Measurements from ENCODE around the gene HEPN1.

HEPN1 gene

GRCh38 chr11:124886476-124886875 lies 32.6 kb upstream of the HEPN1 start:
- Histone ChIP-seq H3K27ac (ENCODE audit: low read depth, low read length) (no peak overlapping the region), H3K36me3 (ENCODE audit: control insufficient read depth, insufficient read depth, low read length) (no peaks in the 10 kb centered on the region), H3K27me3 (ENCODE audit: control insufficient read depth, insufficient read depth, low read length) (peaks cover 34% of the 10 kb centered on the region), H3K4me1 (ENCODE audit: control insufficient read depth, insufficient read depth, low read length) (no peaks in the 10 kb centered on the region), H3K9me3 (ENCODE audit: control insufficient read depth, insufficient read depth, low read depth, low read length) (no peaks in the 10 kb centered on the region), H3K4me3 (ENCODE audit: low read depth, low read length) (no peak overlapping the region), H3K9ac (ENCODE audit: low read length) (no peak overlapping the region)

DNA sequence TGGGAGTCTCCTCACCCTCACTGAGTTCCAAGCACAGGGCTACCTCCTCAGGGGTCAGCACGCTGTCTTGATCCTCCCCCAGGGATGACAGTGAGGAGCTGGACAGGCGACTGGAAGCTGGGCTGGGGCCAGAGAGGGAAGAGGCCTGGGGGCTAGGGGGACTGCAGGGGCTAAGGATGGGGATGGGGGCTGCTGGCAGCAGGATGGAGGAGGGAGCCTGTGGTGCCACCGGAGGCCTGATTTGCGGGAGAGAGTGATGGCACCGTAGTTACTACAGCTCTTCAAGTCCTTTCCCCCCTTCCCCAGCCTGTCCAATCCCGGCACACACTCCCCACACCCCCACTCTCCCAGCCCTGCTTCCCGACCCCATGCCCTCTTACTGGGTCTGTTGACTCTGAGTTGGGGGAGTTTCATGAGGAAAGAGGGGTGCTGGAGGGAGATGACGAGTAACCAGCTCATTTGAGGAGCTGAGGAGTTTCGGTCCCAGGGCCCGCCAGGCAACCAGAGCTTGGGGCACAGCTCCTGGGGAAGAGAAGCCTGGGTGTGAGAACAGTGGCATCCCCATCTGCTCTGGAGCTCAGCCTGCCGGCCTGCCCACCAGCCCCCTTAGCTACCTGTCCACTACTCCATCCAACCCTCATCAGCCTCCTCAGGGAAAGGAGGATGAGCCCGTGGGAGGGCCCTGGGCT lies 31.9 kb upstream of the HEPN1 start:
- Histone ChIP-seq H3K9me3 (ENCODE audit: control insufficient read depth, insufficient read depth, low read depth, low read length) (no peaks in the 10 kb centered on the region), H3K4me3 (ENCODE audit: low read depth, low read length) (no peak overlapping the region), H3K27ac (ENCODE audit: low read depth, low read length) (no peak overlapping the region)

DNA sequence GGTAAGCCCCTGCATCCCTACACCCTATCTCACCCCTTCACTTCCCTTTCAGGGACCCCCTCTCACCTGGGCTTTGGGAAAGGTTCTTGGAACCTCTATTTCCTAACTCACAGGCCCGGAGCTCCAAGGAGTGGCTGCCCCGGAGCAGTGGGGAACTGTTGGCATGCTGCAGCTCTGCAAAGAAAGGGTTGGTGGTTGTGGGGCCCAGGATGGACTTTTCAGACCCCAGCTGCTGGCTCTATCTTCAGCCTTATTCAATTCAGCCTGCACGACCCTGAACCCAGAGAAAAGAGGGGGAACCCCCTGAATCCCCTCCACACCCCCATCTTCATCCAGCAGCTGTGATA lies 31.4 kb upstream of the HEPN1 start:
- H3K9ac ChIP-seq (ENCODE audit: low read length): no peak overlapping the region
- peaks cover 41% of the 10 kb centered on the region for H3K27me3 ChIP-seq (ENCODE audit: control insufficient read depth, insufficient read depth, low read length)
- no peak overlapping the region for H3K27ac ChIP-seq (ENCODE audit: low read depth, low read length)
- H3K4me3 ChIP-seq (ENCODE audit: low read depth, low read length): no peak overlapping the region
- H3K9me3 ChIP-seq (ENCODE audit: control insufficient read depth, insufficient read depth, low read depth, low read length): no peaks in the 10 kb centered on the region
- H3K4me1 ChIP-seq (ENCODE audit: control insufficient read depth, insufficient read depth, low read length): no peaks in the 10 kb centered on the region
- no peaks in the 10 kb centered on the region for H3K36me3 ChIP-seq (ENCODE audit: control insufficient read depth, insufficient read depth, low read length)

More for the DNA sequence above, 31.9 kb upstream of the HEPN1 start:
- Histone ChIP-seq H3K27me3 (ENCODE audit: control insufficient read depth, insufficient read depth, low read length) (peaks cover 36% of the 10 kb centered on the region), H3K9ac (ENCODE audit: low read length) (no peak overlapping the region), H3K4me1 (ENCODE audit: control insufficient read depth, insufficient read depth, low read length) (no peaks in the 10 kb centered on the region), H3K36me3 (ENCODE audit: control insufficient read depth, insufficient read depth, low read length) (no peaks in the 10 kb centered on the region)

DNA sequence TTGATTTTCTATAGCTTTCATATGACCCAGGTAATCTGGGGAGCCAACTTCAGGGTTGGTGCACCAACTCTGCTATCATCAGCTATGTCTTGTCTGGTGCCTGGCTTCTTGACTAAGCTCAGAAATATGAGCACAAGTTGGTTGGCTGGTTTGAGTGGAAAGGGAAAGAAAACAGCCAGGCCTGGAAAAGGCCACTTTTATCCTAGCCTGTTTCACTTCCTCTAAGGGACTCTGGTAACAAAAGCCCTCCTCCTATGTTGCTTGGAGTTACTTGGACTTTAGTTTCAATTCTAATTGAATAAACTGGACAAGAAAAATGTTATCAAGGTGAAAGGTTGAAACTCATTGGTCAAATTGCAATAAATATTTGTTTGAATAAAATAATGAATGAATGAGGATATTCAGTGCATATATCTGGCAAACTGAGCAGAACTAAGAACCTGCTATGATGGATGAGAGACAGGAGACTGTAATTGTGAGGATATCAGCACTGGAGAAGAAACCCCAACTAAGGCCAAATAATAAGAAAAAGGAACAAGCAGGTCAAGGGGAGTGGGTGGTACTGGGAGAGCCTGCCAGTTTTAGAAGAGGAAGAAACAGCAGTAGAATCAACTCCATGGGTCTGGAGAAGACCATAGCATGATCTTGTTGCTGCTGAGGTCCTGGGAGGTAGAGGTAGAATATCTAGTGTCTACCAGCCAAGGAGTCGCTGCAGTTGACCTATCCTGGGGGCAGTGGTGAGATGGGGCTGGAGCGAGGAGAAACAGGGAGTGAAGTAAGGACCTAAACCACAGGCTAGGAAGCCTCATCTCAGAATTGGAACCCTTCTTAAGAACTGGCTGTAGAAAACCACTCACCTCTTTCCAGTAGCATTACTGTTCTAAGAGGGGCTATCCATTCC lies 29.6 kb upstream of the HEPN1 start:
- H3K4me3 ChIP-seq (ENCODE audit: low read depth, low read length): no peak overlapping the region
- no peaks in the 10 kb centered on the region for H3K36me3 ChIP-seq (ENCODE audit: control insufficient read depth, insufficient read depth, low read length)
- H3K27me3 ChIP-seq (ENCODE audit: control insufficient read depth, insufficient read depth, low read length): peaks cover 46% of the 10 kb centered on the region
- H3K9ac ChIP-seq (ENCODE audit: low read length): no peak overlapping the region
- no peaks in the 10 kb centered on the region for H3K9me3 ChIP-seq (ENCODE audit: control insufficient read depth, insufficient read depth, low read depth, low read length)
- no peak overlapping the region for H3K27ac ChIP-seq (ENCODE audit: low read depth, low read length)
- no peaks in the 10 kb centered on the region for H3K4me1 ChIP-seq (ENCODE audit: control insufficient read depth, insufficient read depth, low read length)

- no peak overlapping the region for H3K27ac ChIP-seq (ENCODE audit: low read depth, low read length)
- no peak overlapping the region for H3K9ac ChIP-seq (ENCODE audit: low read length)
- H3K9me3 ChIP-seq (ENCODE audit: control insufficient read depth, insufficient read depth, low read depth, low read length): no peaks in the 10 kb centered on the region
- H3K4me3 ChIP-seq (ENCODE audit: low read depth, low read length): no peak overlapping the region
- peaks cover 46% of the 10 kb centered on the region for H3K27me3 ChIP-seq (ENCODE audit: control insufficient read depth, insufficient read depth, low read length)
- H3K4me1 ChIP-seq (ENCODE audit: control insufficient read depth, insufficient read depth, low read length): no peaks in the 10 kb centered on the region
- no peaks in the 10 kb centered on the region for H3K36me3 ChIP-seq (ENCODE audit: control insufficient read depth, insufficient read depth, low read length)
These were observed 28.9 kb upstream of the HEPN1 start for GRCh38 chr11:124890151-124890550.

- Histone ChIP-seq H3K4me1 (ENCODE audit: control insufficient read depth, insufficient read depth, low read length) (no peaks in the 10 kb centered on the region), H3K27me3 (ENCODE audit: control insufficient read depth, insufficient read depth, low read length) (peaks cover 46% of the 10 kb centered on the region), H3K9me3 (ENCODE audit: control insufficient read depth, insufficient read depth, low read depth, low read length) (no peaks in the 10 kb centered on the region), H3K4me3 (ENCODE audit: low read depth, low read length) (no peak overlapping the region), H3K27ac (ENCODE audit: low read depth, low read length) (no peak overlapping the region), H3K36me3 (ENCODE audit: control insufficient read depth, insufficient read depth, low read length) (no peaks in the 10 kb centered on the region), H3K9ac (ENCODE audit: low read length) (no peak overlapping the region)
These were observed 28.2 kb upstream of the HEPN1 start for GRCh38 chr11:124890683-124891372.

GRCh38 chr11:124891373-124891861 lies 27.6 kb upstream of the HEPN1 start:
- Histone ChIP-seq H3K9ac (ENCODE audit: low read length) (no peak overlapping the region), H3K4me1 (ENCODE audit: control insufficient read depth, insufficient read depth, low read length) (no peaks in the 10 kb centered on the region; the same call in 1 of the 2 replicates), H3K27me3 (ENCODE audit: control insufficient read depth, insufficient read depth, low read length) (peaks cover 46% of the 10 kb centered on the region), H3K27ac (ENCODE audit: low read depth, low read length) (no peak overlapping the region), H3K9me3 (ENCODE audit: control insufficient read depth, insufficient read depth, low read depth, low read length) (no peaks in the 10 kb centered on the region), H3K4me3 (ENCODE audit: low read depth, low read length) (no peak overlapping the region), H3K36me3 (ENCODE audit: control insufficient read depth, insufficient read depth, low read length) (no peaks in the 10 kb centered on the region)

DNA sequence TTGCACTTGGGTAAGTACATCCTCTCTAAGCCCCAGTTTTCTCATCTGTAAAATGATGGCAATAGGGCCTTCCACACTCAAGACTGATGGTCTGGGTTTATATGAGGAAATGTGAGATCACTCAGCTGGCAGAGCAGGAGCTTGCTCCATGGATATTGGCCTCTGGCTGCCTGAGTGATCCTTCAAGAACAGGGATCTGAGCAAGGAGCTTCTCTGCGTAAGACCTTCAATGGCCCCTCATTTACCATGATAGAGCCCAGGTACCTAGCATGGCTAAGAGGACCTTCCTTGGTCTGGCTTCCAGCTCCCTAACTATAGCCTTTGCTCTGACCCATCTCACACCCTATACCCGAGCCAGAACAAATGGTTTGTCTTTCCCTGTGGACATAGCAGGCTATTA lies 26.9 kb upstream of the HEPN1 start:
- no peak overlapping the region for H3K4me3 ChIP-seq (ENCODE audit: low read depth, low read length)
- H3K4me1 ChIP-seq (ENCODE audit: control insufficient read depth, insufficient read depth, low read length): no peaks in the 10 kb centered on the region; the same call in 1 of the 2 replicates
- H3K9ac ChIP-seq (ENCODE audit: low read length): no peak overlapping the region
- H3K27me3 ChIP-seq (ENCODE audit: control insufficient read depth, insufficient read depth, low read length): peaks cover 40% of the 10 kb centered on the region
- H3K36me3 ChIP-seq (ENCODE audit: control insufficient read depth, insufficient read depth, low read length): no peaks in the 10 kb centered on the region
- H3K27ac ChIP-seq (ENCODE audit: low read depth, low read length): no peak overlapping the region
- H3K9me3 ChIP-seq (ENCODE audit: control insufficient read depth, insufficient read depth, low read depth, low read length): no peaks in the 10 kb centered on the region

DNA sequence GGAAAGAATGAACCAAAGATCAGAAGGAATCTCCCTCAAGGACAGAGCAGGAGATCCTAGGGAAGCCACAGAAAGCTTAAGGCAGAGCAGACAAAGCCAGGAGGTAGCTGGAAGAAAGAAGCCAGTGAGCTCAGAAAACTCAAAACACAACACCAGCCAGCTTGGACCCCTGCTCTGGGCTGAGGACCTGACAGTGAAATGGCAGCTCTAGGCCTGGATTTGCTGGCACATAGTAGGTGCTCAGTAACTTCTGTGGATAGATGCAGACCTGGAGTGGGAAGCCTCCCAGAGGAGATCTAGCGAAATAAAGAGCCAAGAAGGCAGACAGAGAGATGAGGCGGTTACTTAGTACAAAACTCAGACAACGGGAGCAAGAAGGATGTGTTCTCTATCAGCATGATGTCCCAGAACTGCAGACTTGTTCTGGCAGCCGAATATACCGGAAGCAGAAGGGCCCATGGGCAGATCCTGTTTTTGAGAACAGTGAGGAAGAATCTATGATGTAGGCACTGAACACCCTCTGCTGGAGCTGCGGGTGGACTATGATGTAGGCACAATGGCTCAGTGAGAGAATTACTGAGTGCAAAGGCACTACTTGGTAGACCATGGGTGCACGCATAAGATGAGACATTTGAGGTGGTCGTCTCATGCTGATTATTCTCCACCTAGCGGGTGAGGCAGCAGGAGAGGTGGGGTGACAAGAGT lies 26.1 kb upstream of the HEPN1 start:
- Histone ChIP-seq H3K9me3 (ENCODE audit: control insufficient read depth, insufficient read depth, low read depth, low read length) (no peaks in the 10 kb centered on the region), H3K27ac (ENCODE audit: low read depth, low read length) (no peak overlapping the region), H3K4me1 (ENCODE audit: control insufficient read depth, insufficient read depth, low read length) (peaks cover 6% of the 10 kb centered on the region; the same call in 1 of the 2 replicates), H3K27me3 (ENCODE audit: control insufficient read depth, insufficient read depth, low read length) (peaks cover 36% of the 10 kb centered on the region), H3K9ac (ENCODE audit: low read length) (no peak overlapping the region), H3K36me3 (ENCODE audit: control insufficient read depth, insufficient read depth, low read length) (no peaks in the 10 kb centered on the region), H3K4me3 (ENCODE audit: low read depth, low read length) (no peak overlapping the region)

DNA sequence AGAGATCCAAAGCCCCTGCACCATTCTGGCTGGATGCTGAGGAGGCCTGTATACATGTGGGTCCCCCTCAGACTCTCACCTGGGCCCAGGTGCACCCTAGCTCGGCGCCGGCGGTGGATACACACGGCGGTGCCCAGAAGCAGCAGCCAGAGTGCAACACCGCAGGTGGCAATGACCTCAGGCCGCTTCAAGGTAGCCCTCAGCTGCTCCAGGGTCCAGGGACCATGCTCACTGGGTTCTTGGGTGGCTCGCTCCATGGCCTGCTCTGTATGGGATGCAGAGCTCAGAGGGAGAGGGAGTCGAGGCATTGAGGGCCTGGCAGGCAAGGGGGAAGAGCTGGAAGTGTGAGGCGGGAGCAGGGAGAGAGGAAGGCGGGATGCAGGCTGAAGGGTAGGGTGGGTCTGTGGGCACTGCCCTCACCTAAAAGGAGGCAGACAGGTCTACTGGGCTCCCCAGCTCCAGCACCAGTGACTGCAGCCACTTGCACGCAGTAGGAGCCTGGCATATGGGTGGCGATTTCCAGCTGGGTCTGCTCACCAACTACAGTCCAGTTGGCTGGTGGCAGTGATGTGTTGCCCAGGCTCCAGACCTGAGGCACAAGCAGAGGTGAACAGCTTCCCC lies 25.2 kb upstream of the HEPN1 start:
- H3K36me3 ChIP-seq (ENCODE audit: control insufficient read depth, insufficient read depth, low read length): no peaks in the 10 kb centered on the region
- H3K4me1 ChIP-seq (ENCODE audit: control insufficient read depth, insufficient read depth, low read length): peaks cover 15% of the 10 kb centered on the region
- H3K9ac ChIP-seq (ENCODE audit: low read length): no peak overlapping the region
- H3K9me3 ChIP-seq (ENCODE audit: control insufficient read depth, insufficient read depth, low read depth, low read length): no peaks in the 10 kb centered on the region
- no peak overlapping the region for H3K4me3 ChIP-seq (ENCODE audit: low read depth, low read length)
- peaks cover 28% of the 10 kb centered on the region for H3K27me3 ChIP-seq (ENCODE audit: control insufficient read depth, insufficient read depth, low read length)
- H3K27ac ChIP-seq (ENCODE audit: low read depth, low read length): no peak overlapping the region

Data from HUES6 (cell line).